Thymus (tissue), 11 donors: ENCODE results near the gene DYNLL2. TPM values are rescaled to one million over a fixed set of nuclear protein-coding genes. Genes with fewer than 3 reads are reported as not detected.

Experiments
- DNase-seq, 9 donors: peaks; one replicate each; pipeline ENCODE4 v3.0.0-alpha.2; 2013; ENCODE audit warnings: low spot score in 9 of 9, low read depth in 6 of 9, missing footprints in 1 of 9
- H3K27ac ChIP-seq, 2 donors: one replicate each; pipeline ENCODE4 v1.5.1; 2013; ENCODE audit warnings: control low read depth in 1 of 2, low read depth in 1 of 2, low read length in 1 of 2, mild to moderate bottlenecking in 1 of 2, moderate library complexity in 1 of 2
- H3K27me3 ChIP-seq, 2 donors: one replicate each; pipeline ENCODE4 v1.5.1; 2013; ENCODE audit warnings: low read length in 1 of 2; ENCODE audit not compliant: control insufficient read depth in 2 of 2, insufficient read depth in 1 of 2
- H3K36me3 ChIP-seq, 2 donors: one replicate each; pipeline ENCODE4 v1.5.1; 2013; ENCODE audit warnings: low read length in 1 of 2, mild to moderate bottlenecking in 1 of 2, moderate library complexity in 1 of 2; ENCODE audit not compliant: control insufficient read depth in 2 of 2, insufficient read depth in 2 of 2
- H3K4me1 ChIP-seq, 2 donors: one replicate each; pipeline ENCODE4 v1.5.1; 2013; ENCODE audit warnings: low read length in 2 of 2; ENCODE audit not compliant: control insufficient read depth in 2 of 2, insufficient read depth in 2 of 2
- H3K4me3 ChIP-seq, 2 donors: one replicate each; pipeline ENCODE4 v1.5.1; 2013; ENCODE audit warnings: low read length in 2 of 2, control low read depth in 1 of 2, mild to moderate bottlenecking in 1 of 2
- H3K9me3 ChIP-seq, 2 donors: one replicate each; pipeline ENCODE4 v1.5.1; 2013; ENCODE audit warnings: low read length in 1 of 2, mild to moderate bottlenecking in 1 of 2; ENCODE audit not compliant: control insufficient read depth in 2 of 2, insufficient read depth in 1 of 2
- WGBS: extraction: QIAGEN DNeasy Blood & Tissue Kit; methylation state at CpG from one replicate; pipeline ENCODE4 v1.1.7; 2013; 5-methylcytosine and 5-hydroxymethylcytosine counted together
- polyA plus RNA-seq: library from polyadenylated mRNA; stranded (reverse); fragments of 200-250 nt; gene quantifications from one replicate; pipeline ENCODE4 v1.2.3, GENCODE V29; 2013
- total RNA-seq: library from RNA; stranded (reverse); fragments of 120-200 nt; gene quantifications from one replicate; pipeline ENCODE4 v1.2.4, GENCODE V29; 2013
- donor health status: healthy.

Gene DYNLL2
- total and polyA plus RNA-seq, 2 donors, result 11.7 to 23.2 TPM

GRCh38 chr17:58047376-58048150 lies 35.7 kb upstream of the DYNLL2 start:
- H3K27ac ChIP-seq, result no peak overlapping the region
- peaks cover 0 to 12% of the 10 kb centered on the region in 2 donors for H3K27me3 ChIP-seq
- WGBS, result 94% methylated on average over 4 of the region's 4 CpGs
- no peak overlapping the region for H3K4me3 ChIP-seq
- no peak for DNase-seq
- no peaks in the 10 kb centered on the region for H3K4me1 ChIP-seq
- H3K36me3 ChIP-seq, result no peaks in the 10 kb centered on the region
- H3K9me3 ChIP-seq, result no peaks in the 10 kb centered on the region

GRCh38 chr17:58049533-58049932 lies 33.7 kb upstream of the DYNLL2 start:
- Histone ChIP-seq H3K27ac (no peak overlapping the region), H3K4me1 (no peaks in the 10 kb centered on the region), H3K27me3 (peaks cover 0 to 8% of the 10 kb centered on the region in 2 donors), H3K36me3 (no peaks in the 10 kb centered on the region), H3K9me3 (no peaks in the 10 kb centered on the region), H3K4me3 (no peak overlapping the region)
- no peak for DNase-seq
- WGBS, result 99% methylated on average over 4 of the region's 4 CpGs

DNA sequence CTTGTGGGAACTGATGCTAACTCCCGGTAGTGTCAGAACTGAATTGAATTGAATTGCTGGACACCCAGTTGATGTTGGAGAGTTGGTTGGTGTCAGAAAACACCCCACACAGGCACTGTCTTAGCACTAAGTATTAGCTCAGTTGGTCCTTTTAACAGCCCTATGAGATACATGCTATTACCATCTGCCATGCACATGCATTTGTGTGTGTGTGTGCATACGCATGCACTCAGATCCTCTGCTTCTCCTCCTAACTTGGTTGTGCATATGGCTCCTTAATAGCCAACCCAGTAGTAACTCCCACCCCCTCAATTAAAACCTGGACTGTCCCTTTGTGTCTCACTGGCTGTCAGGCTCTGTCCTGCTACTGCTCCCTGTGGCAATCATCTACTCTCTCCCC lies 32.3 kb upstream of the DYNLL2 start:
- H3K4me1 ChIP-seq, result no peaks in the 10 kb centered on the region
- H3K27ac ChIP-seq, result no peak overlapping the region
- peaks cover 0 to 8% of the 10 kb centered on the region in 2 donors for H3K27me3 ChIP-seq
- WGBS, result 99% methylated on average over 2 of the region's 2 CpGs
- no peaks in the 10 kb centered on the region for H3K9me3 ChIP-seq
- DNase-seq, result no peak
- H3K4me3 ChIP-seq, result no peak overlapping the region
- no peaks in the 10 kb centered on the region for H3K36me3 ChIP-seq

- H3K36me3 ChIP-seq, result no peaks in the 10 kb centered on the region
- no peak overlapping the region for H3K27ac ChIP-seq
- WGBS, result 91% methylated on average over 1 of the region's 1 CpG
- H3K27me3 ChIP-seq, result peaks cover 0 to 7% of the 10 kb centered on the region in 2 donors
- H3K4me3 ChIP-seq, result no peak overlapping the region
- no peaks in the 10 kb centered on the region for H3K4me1 ChIP-seq
- no peaks in the 10 kb centered on the region for H3K9me3 ChIP-seq
- no peak for DNase-seq
Measured at GRCh38 chr17:58051468-58051867, 31.8 kb upstream of the DYNLL2 start.

GRCh38 chr17:58052407-58052806 lies 30.8 kb upstream of the DYNLL2 start:
- H3K9me3 ChIP-seq, result no peaks in the 10 kb centered on the region
- H3K27ac ChIP-seq, result no peak overlapping the region
- H3K4me3 ChIP-seq, result no peak overlapping the region
- H3K27me3 ChIP-seq, result no peaks in the 10 kb centered on the region
- DNase-seq, result no peak
- H3K4me1 ChIP-seq, result no peaks in the 10 kb centered on the region
- no peaks in the 10 kb centered on the region for H3K36me3 ChIP-seq
- 42% methylated on average over 1 of the region's 1 CpG for WGBS

GRCh38 chr17:58052945-58053715 lies 30.1 kb upstream of the DYNLL2 start:
- Histone ChIP-seq H3K9me3 (no peaks in the 10 kb centered on the region), H3K36me3 (no peaks in the 10 kb centered on the region), H3K4me3 (no peak overlapping the region), H3K4me1 (no peaks in the 10 kb centered on the region), H3K27me3 (no peaks in the 10 kb centered on the region), H3K27ac (no peak overlapping the region)
- 78% methylated on average over 8 of the region's 8 CpGs for WGBS
- DNase-seq, result no peak

DNA sequence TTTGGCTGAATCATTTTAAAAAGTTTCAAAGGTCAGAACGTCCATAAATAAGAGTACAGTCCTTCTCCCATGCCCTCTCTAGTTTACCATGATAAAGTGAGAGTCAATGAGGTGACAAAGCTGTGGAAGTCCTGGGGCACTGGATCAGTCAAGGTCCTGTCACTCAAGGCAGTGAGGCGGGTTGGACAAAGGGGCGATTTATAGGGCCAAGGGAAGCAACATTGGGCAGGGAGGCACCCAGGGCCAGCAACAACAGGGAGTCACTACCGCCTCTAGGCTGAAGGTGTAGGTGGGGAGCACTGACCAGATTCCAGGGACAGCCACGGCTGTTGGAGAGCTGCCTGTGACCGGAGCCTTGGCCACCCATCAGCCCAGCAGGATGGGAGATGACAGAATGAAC lies 28.6 kb upstream of the DYNLL2 start:
- Histone ChIP-seq H3K4me1 (no peaks in the 10 kb centered on the region), H3K4me3 (no peak overlapping the region), H3K27ac (no peak overlapping the region), H3K9me3 (no peaks in the 10 kb centered on the region), H3K27me3 (no peaks in the 10 kb centered on the region), H3K36me3 (no peaks in the 10 kb centered on the region)
- 93% methylated on average over 6 of the region's 6 CpGs for WGBS
- no peak for DNase-seq

DNA sequence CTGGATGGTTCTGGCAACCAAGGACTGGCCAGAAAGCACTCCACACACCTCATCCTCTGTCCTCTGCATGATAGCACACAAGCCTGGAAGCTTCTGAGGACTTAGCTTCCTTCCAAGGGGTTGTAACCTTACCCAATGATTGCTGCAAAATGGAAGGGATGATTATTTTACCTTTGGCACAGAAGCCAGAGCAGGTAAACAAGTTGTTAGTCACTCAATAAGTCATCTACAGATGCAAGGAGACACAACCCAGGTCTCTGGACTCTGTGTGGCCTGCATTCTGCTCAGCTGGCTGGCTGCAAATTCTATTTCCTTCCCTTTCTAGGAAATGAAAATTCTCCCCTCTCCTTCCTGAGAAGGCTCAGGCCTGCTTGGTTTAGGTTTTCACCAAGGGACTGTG lies 26.7 kb upstream of the DYNLL2 start:
- Histone ChIP-seq H3K27ac (no peak overlapping the region), H3K4me3 (no peak overlapping the region), H3K27me3 (peaks cover 0 to 2% of the 10 kb centered on the region in 2 donors), H3K36me3 (no peaks in the 10 kb centered on the region), H3K9me3 (no peaks in the 10 kb centered on the region), H3K4me1 (peaks cover 0 to 4% of the 10 kb centered on the region in 2 donors)
- DNase-seq, result no peak

- WGBS, result 73% methylated on average over 5 of the region's 5 CpGs
- peaks cover 0 to 4% of the 10 kb centered on the region in 2 donors for H3K4me1 ChIP-seq
- no peak for DNase-seq
- H3K4me3 ChIP-seq, result no peak overlapping the region
- no peak overlapping the region for H3K27ac ChIP-seq
- no peaks in the 10 kb centered on the region for H3K36me3 ChIP-seq
- H3K9me3 ChIP-seq, result no peaks in the 10 kb centered on the region
- H3K27me3 ChIP-seq, result peaks cover 0 to 2% of the 10 kb centered on the region in 2 donors
Measured at GRCh38 chr17:58059141-58059540, 24.1 kb upstream of the DYNLL2 start.
